Measurements from ENCODE around the gene GAS2L2. TPM values are rescaled to one million over a fixed set of nuclear protein-coding genes. Genes with fewer than 3 reads are reported as not detected.

GAS2L2 gene
- total RNA-seq, 2 experiments from 2014 or later: 0.27 to 0.34 TPM

DNA sequence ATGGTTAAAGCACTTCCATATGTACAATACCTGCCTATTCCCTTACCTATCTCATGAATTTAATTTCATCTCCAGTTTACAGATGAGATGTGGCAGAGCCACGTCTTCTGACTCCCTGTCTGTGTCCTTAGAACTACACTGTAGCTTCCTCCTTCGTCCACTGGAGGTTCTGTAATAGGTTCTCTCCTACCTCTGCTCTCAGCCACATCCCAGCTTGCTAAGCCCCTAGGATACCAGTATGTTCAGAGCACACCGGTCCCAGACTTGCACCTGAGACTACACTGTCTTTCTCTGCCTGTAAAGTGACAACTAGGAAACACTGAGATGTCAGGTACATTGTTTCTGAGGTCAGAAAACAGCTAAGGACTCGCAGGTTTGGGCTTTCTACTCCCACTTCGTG, 25.4 kb downstream of the GAS2L2 start:
- intact Hi-C loops (cut with micrococcal nuclease): no loop called here
- H3K9me3 Mint-ChIP-seq: no peaks in the 10 kb centered on the region
- no peaks in the 10 kb centered on the region for H3K27me3 Mint-ChIP-seq
- no peak for DNase-seq
- CTCF ChIA-PET: interaction anchor here (1.0 to 5.7 kb wide), 3 partner anchors 20 to 114 kb away, joined by 3 to 24 read pairs (median 4); no protein-coding TSS in a partner anchor
- peaks cover 14% of the 10 kb centered on the region for H3K4me1 Mint-ChIP-seq (ENCODE audit: low read depth)
- TF ChIP-seq, protein P1, sequence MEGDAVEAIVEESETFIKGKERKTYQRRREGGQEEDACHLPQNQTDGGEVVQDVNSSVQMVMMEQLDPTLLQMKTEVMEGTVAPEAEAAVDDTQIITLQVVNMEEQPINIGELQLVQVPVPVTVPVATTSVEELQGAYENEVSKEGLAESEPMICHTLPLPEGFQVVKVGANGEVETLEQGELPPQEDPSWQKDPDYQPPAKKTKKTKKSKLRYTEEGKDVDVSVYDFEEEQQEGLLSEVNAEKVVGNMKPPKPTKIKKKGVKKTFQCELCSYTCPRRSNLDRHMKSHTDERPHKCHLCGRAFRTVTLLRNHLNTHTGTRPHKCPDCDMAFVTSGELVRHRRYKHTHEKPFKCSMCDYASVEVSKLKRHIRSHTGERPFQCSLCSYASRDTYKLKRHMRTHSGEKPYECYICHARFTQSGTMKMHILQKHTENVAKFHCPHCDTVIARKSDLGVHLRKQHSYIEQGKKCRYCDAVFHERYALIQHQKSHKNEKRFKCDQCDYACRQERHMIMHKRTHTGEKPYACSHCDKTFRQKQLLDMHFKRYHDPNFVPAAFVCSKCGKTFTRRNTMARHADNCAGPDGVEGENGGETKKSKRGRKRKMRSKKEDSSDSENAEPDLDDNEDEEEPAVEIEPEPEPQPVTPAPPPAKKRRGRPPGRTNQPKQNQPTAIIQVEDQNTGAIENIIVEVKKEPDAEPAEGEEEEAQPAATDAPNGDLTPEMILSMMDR (IDR thresholded peaks at IDR 0.05): no peak
- no peak overlapping the region for H3K27ac Mint-ChIP-seq
- no peak for ATAC-seq
- H3K4me3 Mint-ChIP-seq: no peak overlapping the region
- H3K36me3 Mint-ChIP-seq (ENCODE audit: low read depth): peaks cover 21% of the 10 kb centered on the region
- POLR2A ChIA-PET: interaction anchor here (0.6 to 1.2 kb wide), 4 partner anchors 12 to 788 kb away, joined by 3 to 4 read pairs (median 3); no protein-coding TSS in a partner anchor

DNA sequence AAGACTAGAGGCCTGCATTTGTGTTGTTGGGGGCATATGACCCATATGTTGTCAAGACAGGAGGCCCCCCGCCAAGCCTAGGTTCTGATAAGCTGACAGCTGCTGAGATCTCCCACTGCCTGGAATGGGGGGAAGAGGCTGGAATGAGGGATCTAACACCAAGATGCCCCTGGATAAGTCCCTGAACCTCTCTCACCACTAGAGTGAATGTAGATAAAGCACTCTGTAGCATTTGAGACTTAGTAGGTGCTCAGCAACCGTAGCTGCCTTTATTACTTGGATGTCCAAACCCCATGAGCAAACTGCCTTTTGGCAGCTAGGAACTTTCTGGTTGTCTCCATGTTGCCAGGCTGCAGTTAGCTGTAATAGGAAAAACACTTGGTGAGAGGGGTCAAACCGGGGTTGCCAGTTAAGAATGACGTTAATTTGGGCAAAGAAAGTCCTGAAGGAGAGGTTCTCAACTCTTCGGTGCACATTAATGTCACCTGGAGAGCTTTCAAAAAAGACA, 26.0 kb downstream of the GAS2L2 start:
- H3K4me1 Mint-ChIP-seq (ENCODE audit: low read depth): peaks cover 11% of the 10 kb centered on the region
- TF ChIP-seq, protein P1 (IDR thresholded peaks at IDR 0.05): no peak
- no peak overlapping the region for H3K27ac Mint-ChIP-seq
- no peak for ATAC-seq
- POLR2A ChIA-PET: interaction anchor here (0.6 to 1.2 kb wide), 3 partner anchors 11 to 787 kb away, joined by 3 read pairs; no protein-coding TSS in a partner anchor
- CTCF ChIA-PET: interaction anchor here (1.0 to 5.7 kb wide), 3 partner anchors 21 to 114 kb away, joined by 3 to 24 read pairs (median 4); no protein-coding TSS in a partner anchor
- no peak overlapping the region for H3K4me3 Mint-ChIP-seq
- no peaks in the 10 kb centered on the region for H3K9me3 Mint-ChIP-seq
- peaks cover 21% of the 10 kb centered on the region for H3K36me3 Mint-ChIP-seq (ENCODE audit: low read depth)
- no peak for DNase-seq
- intact Hi-C loops (cut with micrococcal nuclease): no loop called here
- no peaks in the 10 kb centered on the region for H3K27me3 Mint-ChIP-seq

DNA sequence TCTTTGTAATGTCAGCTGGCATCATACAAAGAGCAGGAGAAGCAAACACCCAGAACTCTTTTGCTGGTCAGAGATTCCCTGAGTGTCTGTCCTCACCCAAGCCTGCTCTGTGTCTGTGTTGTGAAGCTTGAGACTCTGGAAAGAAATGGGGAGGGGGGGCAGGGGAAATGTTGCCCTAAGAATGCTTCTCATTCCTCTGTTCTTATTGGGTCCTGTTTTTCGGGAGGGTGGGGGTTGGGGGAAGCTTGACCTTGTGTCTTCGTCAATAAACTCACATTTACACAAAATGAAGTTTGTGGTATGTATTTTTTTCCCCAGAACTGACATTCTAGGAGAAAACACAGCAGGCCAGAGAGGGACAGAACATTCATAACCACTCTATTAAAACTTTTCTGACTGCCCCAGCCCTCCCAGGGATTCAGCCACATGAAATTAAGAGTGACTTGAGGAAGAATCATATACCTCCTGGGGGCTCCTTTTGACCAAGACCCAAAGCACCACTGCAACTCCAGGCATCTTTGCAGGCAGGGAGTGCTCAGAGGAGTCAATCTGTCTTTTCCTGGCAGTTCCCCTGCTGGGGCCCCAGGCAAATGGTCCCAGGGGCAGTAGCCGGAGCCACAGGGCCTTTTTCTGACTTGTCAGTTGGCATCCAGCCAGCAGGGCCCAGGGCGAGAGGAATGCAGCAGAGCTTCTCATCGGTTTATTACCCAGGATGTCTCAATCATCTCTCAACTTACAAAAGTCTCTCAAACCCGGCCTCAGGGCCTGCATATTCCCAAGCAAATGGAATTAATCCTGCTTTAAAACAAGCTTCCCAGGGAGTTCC, 26.7 kb downstream of the GAS2L2 start:
- POLR2A ChIA-PET: no interaction called here
- Mint-ChIP-seq H3K27ac (no peak overlapping the region), H3K9me3 (no peaks in the 10 kb centered on the region), H3K36me3 (ENCODE audit: low read depth) (peaks cover 21% of the 10 kb centered on the region), H3K4me3 (no peak overlapping the region), H3K4me1 (ENCODE audit: low read depth) (peaks cover 11% of the 10 kb centered on the region), H3K27me3 (no peaks in the 10 kb centered on the region)
- ATAC-seq (no peak), DNase-seq (no peak)
- TF ChIP-seq, protein P1 (IDR thresholded peaks at IDR 0.05): no peak
- intact Hi-C loops (cut with micrococcal nuclease): no loop called here
- CTCF ChIA-PET: interaction anchor here (1.0 to 5.7 kb wide), 3 partner anchors 21 to 113 kb away, joined by 3 to 24 read pairs (median 4); no protein-coding TSS in a partner anchor

DNA sequence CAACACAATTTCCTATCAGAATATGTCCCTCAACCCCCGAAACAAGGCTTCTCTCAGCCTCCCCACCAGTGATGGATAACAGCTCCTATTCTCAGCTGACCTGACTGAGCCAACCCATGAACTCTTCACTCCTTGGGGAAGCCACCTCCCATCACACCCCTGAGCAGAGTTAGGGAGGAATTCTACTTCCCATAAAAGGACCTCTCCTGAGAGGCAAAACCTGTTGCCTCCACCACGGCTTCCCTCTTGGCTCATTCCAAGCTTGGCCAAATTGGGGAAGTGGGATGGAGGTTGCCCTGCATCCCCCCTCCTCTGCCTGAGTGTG, 27.3 kb downstream of the GAS2L2 start:
- peaks cover 7% of the 10 kb centered on the region for H3K4me1 Mint-ChIP-seq (ENCODE audit: low read depth)
- no peak overlapping the region for H3K27ac Mint-ChIP-seq
- ATAC-seq: no peak
- intact Hi-C loops (cut with micrococcal nuclease): no loop called here
- H3K27me3 Mint-ChIP-seq: no peaks in the 10 kb centered on the region
- POLR2A ChIA-PET: no interaction called here
- peaks cover 21% of the 10 kb centered on the region for H3K36me3 Mint-ChIP-seq (ENCODE audit: low read depth)
- no peaks in the 10 kb centered on the region for H3K9me3 Mint-ChIP-seq
- no peak for DNase-seq
- TF ChIP-seq, protein P1 (IDR thresholded peaks at IDR 0.05): no peak
- no peak overlapping the region for H3K4me3 Mint-ChIP-seq
- CTCF ChIA-PET: interaction anchor here (5.7 kb wide), 1 partner anchor 22 kb away, joined by 24 read pairs; no protein-coding TSS in a partner anchor

DNA sequence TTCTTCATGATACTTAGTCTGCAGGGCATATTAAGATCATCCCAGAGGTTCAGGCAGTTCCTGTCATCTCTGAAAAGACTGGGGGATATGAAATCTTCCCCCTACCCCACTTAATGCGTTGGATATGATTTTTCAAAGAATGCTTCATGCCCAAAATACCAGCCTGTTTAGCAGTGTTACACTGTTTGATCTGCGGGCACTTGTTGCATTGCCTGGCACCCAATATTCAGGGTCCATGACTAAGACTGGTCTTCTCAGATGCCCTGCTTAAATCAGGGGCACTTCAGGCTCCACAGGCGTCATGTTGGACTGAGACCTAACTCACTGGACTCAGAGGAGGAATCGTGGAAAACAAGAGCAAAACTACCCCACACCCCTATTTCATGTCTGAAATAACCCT, 28.0 kb downstream of the GAS2L2 start:
- no peaks in the 10 kb centered on the region for H3K9me3 Mint-ChIP-seq
- ATAC-seq: no peak
- intact Hi-C loops (cut with micrococcal nuclease): no loop called here
- H3K4me1 Mint-ChIP-seq (ENCODE audit: low read depth): peaks cover 2% of the 10 kb centered on the region
- DNase-seq: no peak
- ChIA-PET POLR2A (no interaction called here), CTCF (interaction anchor here (1.0 to 5.7 kb wide), 2 partner anchors 23 to 40 kb away, joined by 4 to 24 read pairs; no protein-coding TSS in a partner anchor)
- TF ChIP-seq, protein P1 (IDR thresholded peaks at IDR 0.05): no peak
- H3K4me3 Mint-ChIP-seq: no peak overlapping the region
- no peak overlapping the region for H3K27ac Mint-ChIP-seq
- H3K36me3 Mint-ChIP-seq (ENCODE audit: low read depth): peaks cover 22% of the 10 kb centered on the region
- H3K27me3 Mint-ChIP-seq: no peaks in the 10 kb centered on the region

All from activated CD8-positive, alpha-beta T cell treated with anti-CD3 and anti-CD28 coated beads for 36 hours (primary cell).